IPS-20b (cell line): Measurements from ENCODE around the gene MAP3K5.

Experiments used
- H3K27ac ChIP-seq: one replicate; pipeline ENCODE4 v1.5.1; 2013; ENCODE audit warnings: low read length
- H3K27me3 ChIP-seq: 2 replicates; pipeline ENCODE4 v1.6.1; 2013; ENCODE audit warnings: mild to moderate bottlenecking, low read length, inconsistent platforms; ENCODE audit not compliant: insufficient read depth
- H3K36me3 ChIP-seq: 2 replicates; pipeline ENCODE4 v1.6.1; 2013; ENCODE audit warnings: low read depth, mild to moderate bottlenecking, inconsistent platforms, low read length, moderate library complexity; ENCODE audit not compliant: insufficient read depth
- H3K4me1 ChIP-seq: 2 replicates; pipeline ENCODE4 v1.6.1; 2013; ENCODE audit warnings: mild to moderate bottlenecking, control low read depth, inconsistent platforms, low read length, moderate library complexity; ENCODE audit not compliant: insufficient read depth
- H3K4me3 ChIP-seq: 2 replicates; pipeline ENCODE4 v1.5.1; 2013; ENCODE audit warnings: mild to moderate bottlenecking, low read length, inconsistent platforms
- H3K9ac ChIP-seq: 2 replicates; pipeline ENCODE4 v1.6.1; 2013; ENCODE audit warnings: low read depth, mild to moderate bottlenecking, inconsistent platforms, low read length, moderate library complexity
- H3K9me3 ChIP-seq: 2 replicates; pipeline ENCODE4 v1.6.1; 2013; ENCODE audit warnings: mild to moderate bottlenecking, low read depth, low read length, inconsistent platforms; ENCODE audit not compliant: insufficient read depth

Gene MAP3K5

DNA sequence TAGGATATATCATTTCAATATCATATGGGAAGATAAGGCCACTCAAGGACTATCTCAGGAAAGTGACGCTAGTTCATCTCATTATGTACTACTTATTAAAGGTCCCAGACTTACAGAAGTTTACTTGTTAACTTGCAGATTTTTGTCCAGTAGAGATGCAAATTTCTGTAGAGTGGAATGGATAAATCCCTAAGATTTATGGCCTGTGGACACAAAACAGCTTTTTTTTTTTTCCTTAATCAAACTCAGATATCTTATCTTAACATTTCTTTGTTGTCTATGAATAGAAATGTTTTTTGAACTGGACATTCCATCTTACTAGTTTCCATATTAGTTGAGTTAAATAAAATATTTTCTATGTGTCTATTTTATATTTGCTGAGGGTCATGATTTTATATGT is 131.6 kb downstream of the MAP3K5 start:
- no peaks in the 10 kb centered on the region for H3K9me3 ChIP-seq
- H3K4me3 ChIP-seq = no peak overlapping the region
- H3K27ac ChIP-seq = no peak overlapping the region
- H3K9ac ChIP-seq = no peak overlapping the region
- H3K4me1 ChIP-seq = no peaks in the 10 kb centered on the region
- no peaks in the 10 kb centered on the region for H3K27me3 ChIP-seq
- no peaks in the 10 kb centered on the region for H3K36me3 ChIP-seq

GRCh38 chr6:136659991-136660499 is 132.2 kb downstream of the MAP3K5 start:
- no peaks in the 10 kb centered on the region for H3K27me3 ChIP-seq
- H3K9ac ChIP-seq = no peak overlapping the region
- no peaks in the 10 kb centered on the region for H3K36me3 ChIP-seq
- H3K4me1 ChIP-seq = no peaks in the 10 kb centered on the region
- H3K9me3 ChIP-seq = no peaks in the 10 kb centered on the region
- no peak overlapping the region for H3K4me3 ChIP-seq
- H3K27ac ChIP-seq = no peak overlapping the region

DNA sequence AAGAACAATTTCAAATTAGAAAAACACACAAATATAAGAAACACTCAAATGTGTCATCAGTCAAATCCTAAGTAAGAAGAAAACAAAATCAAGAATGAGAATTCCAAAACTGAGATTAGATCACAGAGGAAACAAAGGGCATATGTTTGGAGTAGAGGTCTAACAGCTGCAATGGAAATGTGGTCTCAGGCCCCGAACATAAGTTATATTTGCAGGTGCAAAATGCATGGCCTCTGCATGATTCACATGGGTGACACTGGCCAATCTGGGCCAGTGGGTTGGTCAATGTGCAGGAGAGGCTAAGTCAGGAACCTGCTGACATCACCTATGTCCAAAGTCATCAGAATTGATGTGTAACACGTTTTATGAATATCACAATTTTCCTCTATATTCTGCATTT is 133.6 kb downstream of the MAP3K5 start:
- Histone ChIP-seq H3K9me3 (no peaks in the 10 kb centered on the region), H3K27me3 (no peaks in the 10 kb centered on the region), H3K4me3 (no peak overlapping the region), H3K4me1 (no peaks in the 10 kb centered on the region), H3K9ac (no peak overlapping the region), H3K36me3 (no peaks in the 10 kb centered on the region), H3K27ac (no peak overlapping the region)

DNA sequence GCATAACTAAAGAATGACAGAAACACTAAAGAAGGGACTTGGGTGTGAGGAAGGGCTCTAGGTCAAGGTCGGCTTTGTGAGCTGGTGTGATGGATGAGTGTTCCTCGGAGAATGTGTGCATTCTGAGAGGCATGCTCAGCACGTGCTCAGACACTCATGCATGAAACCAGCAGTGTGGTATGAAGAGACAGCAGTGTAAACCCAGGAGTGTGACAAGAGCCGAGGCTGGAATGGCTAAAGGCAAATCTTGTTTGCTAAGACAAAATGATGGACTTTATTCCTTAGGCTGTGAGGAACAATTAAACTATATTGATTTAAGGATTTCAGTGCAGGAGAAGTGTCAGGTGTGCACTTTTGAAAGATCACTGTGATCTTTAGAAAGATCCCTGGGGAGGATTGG is 134.6 kb downstream of the MAP3K5 start:
- Histone ChIP-seq H3K4me3 (no peak overlapping the region), H3K9ac (no peak overlapping the region), H3K27ac (no peak overlapping the region), H3K4me1 (no peaks in the 10 kb centered on the region), H3K9me3 (no peaks in the 10 kb centered on the region), H3K27me3 (no peaks in the 10 kb centered on the region), H3K36me3 (no peaks in the 10 kb centered on the region)

DNA sequence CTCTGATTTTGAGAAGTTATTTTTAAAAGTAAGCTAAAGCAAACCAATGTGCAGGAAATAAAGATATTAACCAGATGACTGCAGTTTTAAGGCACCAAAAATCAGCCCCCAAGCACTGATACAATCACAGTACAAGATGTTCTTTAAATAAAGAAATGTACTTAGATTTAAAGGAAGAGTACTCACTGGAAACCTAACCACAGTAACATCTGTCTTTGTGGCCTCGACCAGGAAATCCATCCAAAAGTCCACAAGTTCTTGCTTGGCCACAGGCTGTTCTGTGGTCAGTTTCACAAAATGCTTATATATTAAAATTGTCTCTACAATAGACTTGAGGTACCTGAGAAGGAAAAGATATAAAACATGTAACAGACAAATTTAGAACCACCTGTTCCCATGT is 136.2 kb downstream of the MAP3K5 start:
- no peaks in the 10 kb centered on the region for H3K27me3 ChIP-seq
- no peak overlapping the region for H3K4me3 ChIP-seq
- H3K36me3 ChIP-seq = no peaks in the 10 kb centered on the region
- no peaks in the 10 kb centered on the region for H3K9me3 ChIP-seq
- no peak overlapping the region for H3K9ac ChIP-seq
- no peak overlapping the region for H3K27ac ChIP-seq
- no peaks in the 10 kb centered on the region for H3K4me1 ChIP-seq

GRCh38 chr6:136655239-136656014 is 136.8 kb downstream of the MAP3K5 start:
- Histone ChIP-seq H3K4me3 (no peak overlapping the region), H3K9ac (no peak overlapping the region), H3K27me3 (no peaks in the 10 kb centered on the region), H3K9me3 (no peaks in the 10 kb centered on the region), H3K36me3 (no peaks in the 10 kb centered on the region), H3K4me1 (no peaks in the 10 kb centered on the region), H3K27ac (no peak overlapping the region)

- H3K4me1 ChIP-seq = no peaks in the 10 kb centered on the region
- no peaks in the 10 kb centered on the region for H3K9me3 ChIP-seq
- no peak overlapping the region for H3K4me3 ChIP-seq
- H3K36me3 ChIP-seq = no peaks in the 10 kb centered on the region
- H3K27me3 ChIP-seq = no peaks in the 10 kb centered on the region
- no peak overlapping the region for H3K27ac ChIP-seq
- no peak overlapping the region for H3K9ac ChIP-seq
These were observed 138.2 kb downstream of the MAP3K5 start for GRCh38 chr6:136654086-136654485.

- Histone ChIP-seq H3K4me3 (no peak overlapping the region), H3K36me3 (no peaks in the 10 kb centered on the region), H3K9me3 (no peaks in the 10 kb centered on the region), H3K4me1 (no peaks in the 10 kb centered on the region), H3K27ac (no peak overlapping the region), H3K27me3 (no peaks in the 10 kb centered on the region), H3K9ac (no peak overlapping the region)
These were observed 139.6 kb downstream of the MAP3K5 start for GRCh38 chr6:136652656-136653055.

GRCh38 chr6:136651982-136652381 is 140.3 kb downstream of the MAP3K5 start:
- Histone ChIP-seq H3K9me3 (no peaks in the 10 kb centered on the region), H3K4me1 (no peaks in the 10 kb centered on the region), H3K36me3 (no peaks in the 10 kb centered on the region), H3K9ac (no peak overlapping the region), H3K4me3 (no peak overlapping the region), H3K27me3 (no peaks in the 10 kb centered on the region), H3K27ac (no peak overlapping the region)

DNA sequence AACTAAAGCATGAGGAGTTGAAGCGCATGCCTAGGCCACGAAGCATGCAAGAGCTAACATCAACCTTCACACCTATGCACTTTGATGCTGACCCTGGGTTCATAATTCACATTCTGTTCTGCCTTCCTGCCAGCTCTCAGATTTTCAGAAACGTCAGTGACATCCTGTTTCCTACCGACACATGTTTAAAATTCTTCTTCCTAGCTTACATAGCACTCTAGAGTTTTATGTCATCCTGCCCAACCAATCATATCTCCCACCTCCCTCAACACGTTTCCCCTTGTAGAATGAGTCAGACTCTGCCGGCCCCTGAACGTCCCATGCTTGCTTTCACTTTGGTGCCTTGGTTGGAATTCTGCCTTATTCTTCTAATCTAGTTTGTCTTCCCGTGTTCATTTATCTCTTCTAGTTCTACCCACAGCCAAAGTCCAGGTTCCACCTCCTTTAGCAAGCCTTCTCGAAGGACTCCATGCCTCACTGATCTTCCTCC is 144.9 kb downstream of the MAP3K5 start:
- Histone ChIP-seq H3K4me3 (no peak overlapping the region), H3K27ac (no peak overlapping the region), H3K36me3 (no peaks in the 10 kb centered on the region), H3K9me3 (no peaks in the 10 kb centered on the region), H3K27me3 (no peaks in the 10 kb centered on the region), H3K9ac (no peak overlapping the region), H3K4me1 (no peaks in the 10 kb centered on the region)

GRCh38 chr6:136646377-136646776 is 145.9 kb downstream of the MAP3K5 start:
- H3K36me3 ChIP-seq = no peaks in the 10 kb centered on the region
- no peaks in the 10 kb centered on the region for H3K27me3 ChIP-seq
- no peaks in the 10 kb centered on the region for H3K4me1 ChIP-seq
- H3K27ac ChIP-seq = no peak overlapping the region
- H3K9ac ChIP-seq = no peak overlapping the region
- H3K9me3 ChIP-seq = no peaks in the 10 kb centered on the region
- H3K4me3 ChIP-seq = no peak overlapping the region

- no peak overlapping the region for H3K4me3 ChIP-seq
- no peaks in the 10 kb centered on the region for H3K27me3 ChIP-seq
- no peak overlapping the region for H3K9ac ChIP-seq
- H3K4me1 ChIP-seq = 0 out of 2 replicates have a peak, but pooled peaks cover 4% of the 10 kb centered on the region
- no peaks in the 10 kb centered on the region for H3K36me3 ChIP-seq
- no peak overlapping the region for H3K27ac ChIP-seq
- no peaks in the 10 kb centered on the region for H3K9me3 ChIP-seq
These were observed 147.7 kb downstream of the MAP3K5 start for GRCh38 chr6:136644597-136644952.
